GM18520 (cell line): ENCODE measurements around the gene YAF2.
A peak's percentile ranks its signal among the peaks of the same experiment; 100 is the strongest.

ENCODE experiments used
- ATAC-seq: cut with Tn5 transposase; IDR thresholded peaks from one replicate; pipeline ENCODE4 v1.9.1; 2021; ENCODE audit not compliant: unreplicated experiment

YAF2 gene

GRCh38 chr12:42145552-42146215 is 92.4 kb downstream of the YAF2 start:
- ATAC-seq: no peak

DNA sequence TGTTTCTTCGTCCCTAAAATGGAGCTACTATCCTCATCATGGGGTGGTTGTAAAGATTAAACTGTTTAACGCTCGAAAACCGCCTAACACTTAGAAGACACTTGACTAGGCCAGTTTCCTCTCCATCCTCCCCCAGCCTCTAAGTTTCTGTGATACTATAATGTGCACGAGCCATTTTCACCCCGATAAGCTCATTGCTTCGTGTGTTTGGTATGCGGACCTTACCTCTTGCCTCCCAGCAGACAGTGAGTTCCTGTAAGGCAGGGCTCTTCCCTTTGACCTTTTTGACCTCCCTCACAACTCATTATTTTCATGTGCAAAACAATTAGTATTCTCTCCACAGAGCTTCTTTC is 92.9 kb downstream of the YAF2 start:
- ATAC-seq: no peak

DNA sequence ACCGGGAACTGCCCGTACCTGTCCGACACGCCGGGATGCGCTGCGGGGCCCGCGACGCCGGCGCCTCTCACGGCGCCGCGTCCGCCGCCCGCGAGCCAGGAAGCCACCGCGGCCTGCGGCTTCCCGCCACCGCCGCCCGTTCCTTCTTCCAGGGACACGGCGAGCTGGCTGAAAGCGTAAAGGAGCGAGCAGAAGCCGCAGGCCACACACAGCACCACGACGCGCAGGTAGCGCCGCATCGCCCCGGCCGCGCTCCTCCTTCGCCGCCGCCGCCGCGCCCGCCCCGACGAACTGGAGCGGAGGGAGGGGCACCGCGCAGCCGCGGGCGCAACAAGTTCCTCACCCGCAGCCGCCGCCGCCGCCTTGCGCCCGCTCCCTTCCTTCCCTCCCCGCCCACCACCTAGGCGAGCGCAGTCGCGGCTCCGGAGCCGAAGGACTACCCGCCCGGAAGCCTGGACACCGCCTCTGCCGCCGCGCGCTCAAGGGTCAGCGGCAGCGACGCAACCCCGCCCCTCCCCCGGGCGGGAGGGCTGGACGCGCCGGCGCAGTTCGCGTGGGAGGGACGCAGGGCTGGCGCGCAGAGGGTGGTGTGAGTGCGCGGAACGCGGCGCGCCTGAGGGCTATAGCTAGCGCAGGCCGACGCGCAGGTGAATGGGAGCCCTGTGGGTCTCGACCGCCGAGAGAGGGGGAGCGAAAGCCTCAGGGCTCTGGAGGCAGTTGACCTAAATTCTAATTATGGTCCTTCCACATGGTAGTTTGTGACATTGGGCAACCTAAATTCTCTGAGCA is 93.4 kb downstream of the YAF2 start, which contains the start of gene GXYLT1:
GXYLT1 (minus strand) TSS at position 467 of the 789 bp plus-strand sequence; CDS start at position 239, 228 bp downstream.
- peak; percentile 95 for ATAC-seq

GRCh38 chr12:42144158-42144407 is 94.0 kb downstream of the YAF2 start:
- ATAC-seq: no peak

GRCh38 chr12:42143452-42144157 is 94.4 kb downstream of the YAF2 start:
- no peak for ATAC-seq

GRCh38 chr12:42141981-42142606 is 96.0 kb downstream of the YAF2 start:
- ATAC-seq: no peak

DNA sequence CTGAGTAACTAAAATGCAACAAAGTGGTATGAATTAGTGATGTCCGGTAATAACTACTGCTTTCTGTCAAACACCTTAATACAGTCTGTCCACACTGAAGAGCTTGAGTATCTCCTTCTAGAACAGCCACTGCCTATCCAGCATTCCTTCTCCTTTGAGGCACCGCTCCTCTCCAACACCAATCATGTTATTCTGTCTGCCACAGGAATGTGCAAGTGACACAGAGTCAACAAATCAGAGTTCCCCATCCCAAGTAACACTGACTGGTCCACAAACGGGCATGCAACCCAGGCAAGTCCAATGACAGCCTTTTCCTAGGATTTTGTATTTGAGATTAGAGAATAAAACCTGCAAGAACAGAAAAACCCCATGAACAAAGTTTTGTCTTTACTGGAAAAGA is 97.1 kb downstream of the YAF2 start:
- no peak for ATAC-seq

DNA sequence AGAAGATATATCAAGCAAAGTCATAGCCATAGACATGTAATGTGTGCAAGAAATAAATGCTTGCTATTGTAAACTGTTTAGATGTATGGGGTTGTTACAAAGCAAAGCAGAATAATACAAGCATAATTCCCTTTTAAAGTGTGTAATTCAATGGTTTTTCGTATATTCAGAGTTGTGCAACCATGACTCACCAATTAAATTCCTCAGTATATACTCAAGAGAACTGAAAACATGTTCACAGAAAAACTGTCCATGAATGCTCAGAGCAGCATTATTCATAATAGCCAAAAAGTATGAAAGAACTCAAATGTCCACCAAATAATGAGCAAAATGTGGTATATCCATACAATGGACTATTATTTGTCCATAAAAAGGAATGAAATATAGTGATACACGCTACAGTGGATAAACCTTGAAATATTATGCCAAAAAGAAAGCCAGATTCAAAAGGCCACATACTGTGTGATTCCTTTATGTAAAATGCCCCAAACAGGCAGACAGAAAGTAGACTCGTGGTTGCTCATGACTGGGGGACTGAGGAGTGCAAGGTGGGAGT is 102.7 kb downstream of the YAF2 start:
- no peak for ATAC-seq

- no peak for ATAC-seq
Observed at GRCh38 chr12:42130672-42131402, 107.2 kb downstream of the YAF2 start.

DNA sequence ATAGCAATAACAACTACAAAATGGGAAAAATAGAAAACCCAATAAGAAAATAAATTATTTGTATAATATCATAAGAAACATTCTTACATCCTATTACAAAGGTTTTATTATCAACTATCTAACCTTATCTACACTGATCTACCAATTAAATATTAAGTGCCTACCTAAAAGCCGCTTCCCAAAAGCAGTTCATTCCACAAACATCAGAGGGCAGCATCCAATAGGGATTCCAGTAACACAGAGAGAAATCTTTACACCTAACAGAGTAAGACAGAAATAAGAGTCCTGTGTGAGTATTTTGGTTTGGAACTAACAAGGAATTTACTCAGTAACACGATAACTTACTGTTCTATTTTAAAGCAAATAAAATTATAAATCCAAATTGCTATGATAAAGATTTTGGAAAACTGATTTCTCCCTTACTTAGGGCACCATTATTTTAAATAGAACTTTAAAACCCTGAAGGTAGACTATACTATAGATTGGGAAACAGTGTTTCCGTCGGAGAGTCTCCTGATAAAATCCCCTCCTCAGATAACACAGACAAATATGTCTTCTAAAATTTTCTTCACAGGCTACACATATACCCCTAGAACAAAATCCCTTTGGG is 108.3 kb downstream of the YAF2 start:
- ATAC-seq: no peak

DNA sequence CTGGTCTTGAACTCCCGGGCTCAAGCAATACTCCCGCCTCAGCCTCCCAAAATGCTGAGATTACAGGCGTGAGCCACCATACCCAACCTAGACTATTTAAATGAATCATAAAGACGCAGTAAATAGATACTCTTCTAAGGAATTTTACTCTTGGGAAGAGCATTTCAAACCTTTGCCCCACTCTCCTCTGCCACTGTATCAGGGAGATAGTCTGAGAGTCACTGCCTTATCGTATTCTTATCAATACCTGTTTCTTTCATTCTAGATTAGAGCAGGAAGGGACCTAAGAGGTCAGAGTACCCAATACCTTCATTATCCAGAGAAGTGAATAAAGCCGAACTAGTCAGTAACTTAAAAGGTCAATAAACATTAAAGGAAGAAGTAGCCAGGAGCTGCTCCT is 109.2 kb downstream of the YAF2 start:
- no peak for ATAC-seq

GRCh38 chr12:42128327-42128726 is 109.7 kb downstream of the YAF2 start:
- no peak for ATAC-seq

- no peak for ATAC-seq
Observed at GRCh38 chr12:42126963-42127362, 111.1 kb downstream of the YAF2 start.

- ATAC-seq: no peak
Observed at GRCh38 chr12:42125388-42125767, 112.7 kb downstream of the YAF2 start.

GRCh38 chr12:42124764-42125387 is 113.2 kb downstream of the YAF2 start:
- no peak for ATAC-seq

GRCh38 chr12:42119085-42119633 is 118.9 kb downstream of the YAF2 start:
- ATAC-seq: no peak

DNA sequence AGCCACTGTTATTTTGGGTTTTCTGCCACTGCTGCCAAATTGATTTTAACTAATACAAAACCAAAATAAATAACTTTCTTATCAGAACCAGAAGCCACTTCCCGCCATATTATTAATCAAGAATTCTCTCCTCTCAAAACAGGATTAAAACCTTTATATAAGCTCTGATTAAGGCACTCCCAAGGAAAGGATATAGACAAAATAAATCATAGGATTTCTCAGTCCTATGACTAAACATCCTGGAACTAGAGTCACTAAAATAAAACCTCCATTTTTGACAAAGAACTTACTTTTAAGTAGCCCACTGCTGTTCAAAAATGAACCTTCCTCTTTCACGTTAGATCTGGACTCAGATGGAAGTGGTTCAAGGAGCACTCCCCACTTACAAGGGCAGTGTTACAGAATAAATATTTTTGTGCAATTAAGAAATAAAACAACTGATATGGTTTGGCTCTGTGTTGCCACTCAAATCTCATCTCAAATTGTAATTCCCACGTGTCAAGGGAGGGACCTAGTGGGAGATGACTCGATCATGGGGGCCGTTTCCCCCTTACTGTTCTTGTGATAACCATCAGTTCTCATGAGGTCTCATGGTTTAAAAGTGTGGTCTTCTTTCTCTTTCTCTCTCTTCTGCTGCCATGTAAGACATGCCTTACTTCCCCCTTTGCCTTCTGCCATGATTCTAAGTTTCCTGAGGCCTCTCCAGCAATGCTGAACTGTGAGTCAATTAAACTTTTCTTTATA is 119.7 kb downstream of the YAF2 start:
- no peak for ATAC-seq

GRCh38 chr12:42109031-42109430 is 129.0 kb downstream of the YAF2 start:
- no peak for ATAC-seq
